Measurements from ENCODE around the gene MMP27.

The MMP27 gene

DNA sequence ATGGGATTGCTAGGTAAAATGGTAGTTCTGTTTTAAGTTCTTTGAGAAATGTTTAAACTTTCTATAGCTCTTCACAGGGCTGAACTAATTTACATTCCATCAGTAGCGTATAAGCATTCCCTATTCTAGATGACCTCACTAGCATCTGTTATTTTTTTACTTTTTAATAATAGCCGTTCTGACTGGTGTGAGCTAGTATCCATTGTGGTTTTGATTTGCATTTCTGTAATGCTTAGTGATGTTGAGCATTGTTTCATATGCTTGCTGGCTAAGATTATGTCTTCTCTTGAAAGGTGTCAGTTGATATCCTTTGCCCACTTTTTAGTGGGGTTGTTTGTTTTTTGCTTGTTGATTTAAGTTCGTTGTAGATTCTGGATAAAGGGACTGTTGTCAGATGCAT, 35.9 kb downstream of the MMP27 start:
- H3K79me2 ChIP-seq (ENCODE audit: insufficient read depth, low read depth): no peaks in the 10 kb centered on the region
- H3K27ac ChIP-seq: no peak overlapping the region
- H4K20me1 ChIP-seq (ENCODE audit: insufficient read depth): no peaks in the 10 kb centered on the region
- no peak overlapping the region for H3K4me2 ChIP-seq
- H3K4me3 ChIP-seq (IDR thresholded peaks at IDR 0.05; ENCODE audit: insufficient read depth, low read depth, low read length): no peak overlapping the region
- TF ChIP-seq, protein P1, sequence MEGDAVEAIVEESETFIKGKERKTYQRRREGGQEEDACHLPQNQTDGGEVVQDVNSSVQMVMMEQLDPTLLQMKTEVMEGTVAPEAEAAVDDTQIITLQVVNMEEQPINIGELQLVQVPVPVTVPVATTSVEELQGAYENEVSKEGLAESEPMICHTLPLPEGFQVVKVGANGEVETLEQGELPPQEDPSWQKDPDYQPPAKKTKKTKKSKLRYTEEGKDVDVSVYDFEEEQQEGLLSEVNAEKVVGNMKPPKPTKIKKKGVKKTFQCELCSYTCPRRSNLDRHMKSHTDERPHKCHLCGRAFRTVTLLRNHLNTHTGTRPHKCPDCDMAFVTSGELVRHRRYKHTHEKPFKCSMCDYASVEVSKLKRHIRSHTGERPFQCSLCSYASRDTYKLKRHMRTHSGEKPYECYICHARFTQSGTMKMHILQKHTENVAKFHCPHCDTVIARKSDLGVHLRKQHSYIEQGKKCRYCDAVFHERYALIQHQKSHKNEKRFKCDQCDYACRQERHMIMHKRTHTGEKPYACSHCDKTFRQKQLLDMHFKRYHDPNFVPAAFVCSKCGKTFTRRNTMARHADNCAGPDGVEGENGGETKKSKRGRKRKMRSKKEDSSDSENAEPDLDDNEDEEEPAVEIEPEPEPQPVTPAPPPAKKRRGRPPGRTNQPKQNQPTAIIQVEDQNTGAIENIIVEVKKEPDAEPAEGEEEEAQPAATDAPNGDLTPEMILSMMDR (conservative IDR thresholded peaks at IDR 0.05; ENCODE audit: low read depth, low read length): no peak
- no peaks in the 10 kb centered on the region for H3K4me1 ChIP-seq (ENCODE audit: low read depth, poor library complexity, severe bottlenecking)
- H3K9ac ChIP-seq: no peak overlapping the region
- H3K36me3 ChIP-seq (ENCODE audit: insufficient read depth): no peaks in the 10 kb centered on the region
- H3K27me3 ChIP-seq (ENCODE audit: insufficient read depth, low read depth): no peaks in the 10 kb centered on the region
- H2AFZ ChIP-seq (ENCODE audit: low read depth): no peak overlapping the region

DNA sequence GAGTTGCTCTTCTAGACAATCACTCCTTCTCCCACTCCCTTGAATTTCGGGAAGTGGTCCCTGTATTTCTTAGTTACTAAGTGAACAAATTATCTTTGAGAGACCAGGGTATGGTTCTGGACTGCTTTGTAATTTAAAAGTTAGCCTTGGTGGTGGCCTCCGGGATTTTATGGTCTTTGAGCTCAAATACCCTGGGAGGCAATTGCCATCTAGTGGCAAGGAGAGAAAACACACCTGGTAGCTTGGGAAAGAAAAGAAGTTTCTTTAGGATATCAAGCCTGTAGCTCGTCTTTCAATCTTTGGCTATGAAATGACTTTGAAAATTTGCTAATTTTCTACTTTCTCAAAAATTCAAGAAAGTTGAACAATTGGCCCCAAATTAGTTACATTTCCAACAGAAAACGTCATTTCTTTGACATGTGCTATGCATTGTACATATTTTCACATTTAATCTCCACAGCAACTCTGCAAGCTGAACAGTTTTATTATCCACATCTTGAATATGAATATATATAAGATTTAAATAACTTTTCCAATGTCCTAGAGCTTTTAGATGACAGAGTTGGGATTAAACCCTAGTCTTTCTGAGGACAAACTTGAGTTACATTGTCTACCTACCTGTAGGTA, 39.1 kb downstream of the MMP27 start:
- no peak overlapping the region for H3K27ac ChIP-seq
- H3K4me2 ChIP-seq: no peak overlapping the region
- no peak overlapping the region for H2AFZ ChIP-seq (ENCODE audit: low read depth)
- no peak overlapping the region for H3K4me3 ChIP-seq (IDR thresholded peaks at IDR 0.05; ENCODE audit: insufficient read depth, low read depth, low read length)
- no peaks in the 10 kb centered on the region for H3K79me2 ChIP-seq (ENCODE audit: insufficient read depth, low read depth)
- no peaks in the 10 kb centered on the region for H4K20me1 ChIP-seq (ENCODE audit: insufficient read depth)
- no peaks in the 10 kb centered on the region for H3K4me1 ChIP-seq (ENCODE audit: low read depth, poor library complexity, severe bottlenecking)
- TF ChIP-seq, protein P1 (conservative IDR thresholded peaks at IDR 0.05; ENCODE audit: low read depth, low read length): peak; percentile 82
- H3K27me3 ChIP-seq (ENCODE audit: insufficient read depth, low read depth): no peaks in the 10 kb centered on the region
- H3K9ac ChIP-seq: no peak overlapping the region
- H3K36me3 ChIP-seq (ENCODE audit: insufficient read depth): no peaks in the 10 kb centered on the region

DNA sequence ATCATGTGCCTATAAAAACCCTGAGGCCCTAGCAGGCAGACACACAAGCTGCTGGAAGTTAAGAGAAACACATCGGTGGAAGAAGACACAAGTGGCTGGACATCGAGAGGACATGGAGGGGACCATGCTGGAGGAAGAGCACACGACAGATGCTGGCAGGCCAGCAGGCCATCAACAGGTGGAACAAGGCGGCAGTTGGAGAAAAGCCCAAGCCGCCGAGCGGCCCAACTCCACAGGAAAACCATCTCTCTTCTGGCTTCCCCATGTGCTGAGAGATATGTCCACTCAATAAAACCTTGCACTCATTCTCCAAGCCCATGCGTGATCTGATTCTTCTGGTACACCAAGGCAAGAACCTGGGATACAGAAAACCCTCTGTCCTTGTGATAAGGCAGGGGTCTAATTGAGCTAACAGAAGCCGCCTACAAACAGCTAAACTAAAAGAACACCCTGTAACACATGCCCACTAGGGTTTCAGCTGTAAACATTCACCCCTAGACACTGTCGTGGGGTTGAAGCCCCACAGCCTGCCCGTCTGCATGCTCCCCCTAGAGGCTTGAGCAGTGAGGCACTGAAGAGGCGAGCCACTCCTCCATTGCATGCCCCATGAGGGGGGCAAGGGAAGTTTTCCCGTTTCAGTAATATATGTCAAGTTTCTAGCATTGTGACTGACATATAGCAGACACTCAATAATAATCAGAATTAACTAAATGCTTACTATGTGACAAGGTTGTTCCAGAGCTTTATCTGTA, 41.4 kb downstream of the MMP27 start:
- no peaks in the 10 kb centered on the region for H3K4me1 ChIP-seq (ENCODE audit: low read depth, poor library complexity, severe bottlenecking)
- H4K20me1 ChIP-seq (ENCODE audit: insufficient read depth): no peaks in the 10 kb centered on the region
- no peak overlapping the region for H2AFZ ChIP-seq (ENCODE audit: low read depth)
- H3K4me2 ChIP-seq: no peak overlapping the region
- TF ChIP-seq, protein P1 (conservative IDR thresholded peaks at IDR 0.05; ENCODE audit: low read depth, low read length): no peak
- no peaks in the 10 kb centered on the region for H3K79me2 ChIP-seq (ENCODE audit: insufficient read depth, low read depth)
- no peak overlapping the region for H3K4me3 ChIP-seq (IDR thresholded peaks at IDR 0.05; ENCODE audit: insufficient read depth, low read depth, low read length)
- no peak overlapping the region for H3K27ac ChIP-seq
- no peaks in the 10 kb centered on the region for H3K27me3 ChIP-seq (ENCODE audit: insufficient read depth, low read depth)
- H3K36me3 ChIP-seq (ENCODE audit: insufficient read depth): no peaks in the 10 kb centered on the region
- H3K9ac ChIP-seq: no peak overlapping the region

DNA sequence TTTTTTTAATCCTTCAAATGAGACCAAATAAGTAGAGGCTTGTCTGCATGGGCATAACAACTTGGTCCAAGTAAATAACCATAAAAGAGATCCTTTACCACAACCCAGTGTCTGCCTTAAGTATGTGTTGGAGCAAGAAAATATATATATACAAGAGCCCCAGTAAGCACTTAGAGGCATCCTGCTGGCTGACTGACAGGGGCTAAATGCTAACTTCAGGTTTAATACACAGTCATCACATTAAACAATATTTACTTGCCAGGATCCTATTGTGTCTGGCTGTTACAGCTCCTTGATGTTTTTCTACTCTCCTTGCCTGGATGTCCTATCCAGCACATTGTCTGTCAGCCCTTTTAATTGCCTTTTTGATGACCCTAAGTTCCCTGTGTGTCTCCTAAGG, 43.0 kb downstream of the MMP27 start:
- H3K4me1 ChIP-seq (ENCODE audit: low read depth, poor library complexity, severe bottlenecking): no peaks in the 10 kb centered on the region
- H3K4me3 ChIP-seq (IDR thresholded peaks at IDR 0.05; ENCODE audit: insufficient read depth, low read depth, low read length): no peak overlapping the region
- H3K4me2 ChIP-seq: no peak overlapping the region
- H3K27me3 ChIP-seq (ENCODE audit: insufficient read depth, low read depth): no peaks in the 10 kb centered on the region
- no peaks in the 10 kb centered on the region for H3K36me3 ChIP-seq (ENCODE audit: insufficient read depth)
- no peaks in the 10 kb centered on the region for H3K79me2 ChIP-seq (ENCODE audit: insufficient read depth, low read depth)
- TF ChIP-seq, protein P1 (conservative IDR thresholded peaks at IDR 0.05; ENCODE audit: low read depth, low read length): no peak
- H3K27ac ChIP-seq: no peak overlapping the region
- no peak overlapping the region for H2AFZ ChIP-seq (ENCODE audit: low read depth)
- H4K20me1 ChIP-seq (ENCODE audit: insufficient read depth): no peaks in the 10 kb centered on the region
- H3K9ac ChIP-seq: no peak overlapping the region

Data from KMS-11 (cell line).